ENCODE measurements around the gene C6orf62. TPM values are rescaled to one million over a fixed set of nuclear protein-coding genes. Genes with fewer than 3 reads are reported as not detected.
"Not testable (repeated sequence)": the region's sequence is repeated elsewhere in the genome, so short reads cannot be mapped to it uniquely, and the experiment has no call there.

The C6orf62 gene
- total and polyA plus RNA-seq, 2 donors (not counting 3 experiments of a cell fraction or from before 2014, with no cell fraction given) = 36.5 to 129 TPM

- Histone ChIP-seq H3K27me3 (ENCODE audit: control insufficient read depth in 2 of 2, insufficient read depth in 2 of 2, low read length in 2 of 2) (no peaks in the 10 kb centered on the region), H3K36me3 (ENCODE audit: control insufficient read depth in 2 of 2, extremely low read depth in 1 of 2, insufficient read depth in 2 of 2, low read length in 2 of 2) (no peaks in the 10 kb centered on the region), H3K4me2 (ENCODE audit: insufficient read depth, low read length) (no peak overlapping the region), H4K20me1 (replicated peaks; ENCODE audit: control insufficient read depth, extremely low read depth, insufficient read depth, low read length) (no peaks in the 10 kb centered on the region), H3K4me3 (replicated peaks in 1 of 3; ENCODE audit: insufficient read depth in 1 of 3, low read depth in 1 of 3, low read length in 3 of 3) (no peak overlapping the region), H2AFZ (ENCODE audit: low read depth, low read length) (no peak overlapping the region), H3K9me3 (replicated peaks; ENCODE audit: control insufficient read depth, insufficient read depth, low read length) (no peaks in the 10 kb centered on the region), H3K27ac (ENCODE audit: insufficient read depth, low read depth, low read length) (no peak overlapping the region), H3K9ac (replicated peaks; ENCODE audit: extremely low read depth, insufficient read depth, low read length) (no peak overlapping the region), H3K9me1 (replicated peaks; ENCODE audit: control insufficient read depth, extremely low read depth, insufficient read depth, low read length) (no peaks in the 10 kb centered on the region), H3K79me2 (ENCODE audit: control insufficient read depth, insufficient read depth, low read length) (no peaks in the 10 kb centered on the region), H3K4me1 (ENCODE audit: control insufficient read depth, extremely low read depth, insufficient read depth, low read length) (no peaks in the 10 kb centered on the region)
- FAIRE-seq (no peak), DNase-seq (ENCODE audit: low read depth, low spot score) (no peak)
- CTCF ChIA-PET = no interaction called here
- intact Hi-C loops (cut with micrococcal nuclease) = no loop called here
- TF ChIP-seq POLR2A (IDR thresholded peaks at IDR 0.05; ENCODE audit: low read depth, low read length) (no peak), EZH2 (IDR thresholded peaks at IDR 0.05; ENCODE audit: borderline replicate concordance, low read depth, low read length, severe bottlenecking) (no peak), JUN (IDR thresholded peaks at IDR 0.05; ENCODE audit: borderline replicate concordance, insufficient read depth, insufficient read length, low read depth) (no peak), GATA2 (IDR thresholded peaks at IDR 0.05; ENCODE audit: insufficient read depth, insufficient read length, low read depth, low read length) (no peak), POLR2AphosphoS5 (IDR thresholded peaks at IDR 0.05; ENCODE audit: insufficient read depth, low read depth, low read length) (no peak), MAX (IDR thresholded peaks at IDR 0.05; ENCODE audit: insufficient read depth, insufficient read length) (no peak), CTCF (IDR thresholded peaks at IDR 0.05; ENCODE audit: extremely low read depth in 1 of 2, insufficient read depth in 1 of 2, low read depth in 1 of 2, low read length in 2 of 2) (no peak), FOS (IDR thresholded peaks at IDR 0.05; ENCODE audit: borderline replicate concordance, insufficient read depth, low read length) (no peak), MYC (IDR thresholded peaks at IDR 0.05; ENCODE audit: low read depth, low read length) (no peak)
- no TSS peak for BruUV-seq (replicated peaks)
- dilution Hi-C loops (cut with MboI; ENCODE audit: extremely low pct_ligation_motif_present, low sequenced_read_pairs) = no loop called here
- POLR2A ChIA-PET = no interaction called here
These were observed 36.3 kb upstream of the C6orf62 start for GRCh38 chr6:24755279-24755678.

GRCh38 chr6:24754378-24754777 lies 35.4 kb upstream of the C6orf62 start:
- H3K9me1 ChIP-seq (replicated peaks; ENCODE audit: control insufficient read depth, extremely low read depth, insufficient read depth, low read length); CTCF ChIA-PET; H4K20me1 ChIP-seq (replicated peaks; ENCODE audit: control insufficient read depth, extremely low read depth, insufficient read depth, low read length); dilution Hi-C loops (cut with MboI; ENCODE audit: extremely low pct_ligation_motif_present, low sequenced_read_pairs); DNase-seq (ENCODE audit: low read depth, low spot score); H3K4me2 ChIP-seq (ENCODE audit: insufficient read depth, low read length); H2AFZ ChIP-seq (ENCODE audit: low read depth, low read length); H3K79me2 ChIP-seq (ENCODE audit: control insufficient read depth, insufficient read depth, low read length); H3K36me3 ChIP-seq (ENCODE audit: control insufficient read depth in 2 of 2, extremely low read depth in 1 of 2, insufficient read depth in 2 of 2, low read length in 2 of 2); H3K4me3 ChIP-seq (replicated peaks in 1 of 3; ENCODE audit: insufficient read depth in 1 of 3, low read depth in 1 of 3, low read length in 3 of 3); BruUV-seq (replicated peaks); intact Hi-C loops (cut with micrococcal nuclease); H3K9me3 ChIP-seq (replicated peaks; ENCODE audit: control insufficient read depth, insufficient read depth, low read length); H3K27me3 ChIP-seq (ENCODE audit: control insufficient read depth in 2 of 2, insufficient read depth in 2 of 2, low read length in 2 of 2); H3K27ac ChIP-seq (ENCODE audit: insufficient read depth, low read depth, low read length); POLR2A ChIA-PET; H3K4me1 ChIP-seq (ENCODE audit: control insufficient read depth, extremely low read depth, insufficient read depth, low read length); H3K9ac ChIP-seq (replicated peaks; ENCODE audit: extremely low read depth, insufficient read depth, low read length); FAIRE-seq: not testable (repeated sequence)
